Measurements from ENCODE around the gene ELF1.

ELF1 gene

DNA sequence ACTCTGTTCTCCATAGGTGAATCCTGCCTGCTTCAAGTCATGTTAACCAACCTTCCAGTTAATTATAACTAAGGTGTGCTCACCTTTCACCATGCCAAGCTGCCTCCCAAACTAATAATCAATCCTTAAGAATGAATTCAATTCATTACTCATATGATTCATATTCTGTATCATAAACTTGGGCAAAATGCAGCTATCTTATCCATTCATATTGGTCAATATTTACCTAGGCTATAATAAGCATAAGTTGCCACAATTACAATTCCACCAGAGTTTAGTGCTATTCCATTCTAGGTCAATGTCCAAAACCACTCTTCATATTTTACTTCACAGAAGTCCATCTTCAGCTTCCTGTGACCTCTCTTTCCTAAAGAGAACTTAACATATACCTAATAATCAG, 13.4 kb downstream of the ELF1 start:
- Histone ChIP-seq H3K27ac (no peak overlapping the region), H3K4me3 (ENCODE audit: low read depth, low read length) (no peak overlapping the region), H3K27me3 (ENCODE audit: control insufficient read depth, insufficient read depth, low read length) (no peaks in the 10 kb centered on the region), H3K79me2 (peaks cover 21% of the 10 kb centered on the region), H2AFZ (no peak overlapping the region), H3K9me3 (ENCODE audit: control insufficient read depth, low read length) (no peaks in the 10 kb centered on the region), H3K4me2 (ENCODE audit: low read length) (no peak overlapping the region), H3K36me3 (ENCODE audit: control insufficient read depth, insufficient read depth, low read length) (no peaks in the 10 kb centered on the region), H3K9ac (no peak overlapping the region), H3K4me1 (peaks cover 4% of the 10 kb centered on the region)
- TF ChIP-seq, protein P1, sequence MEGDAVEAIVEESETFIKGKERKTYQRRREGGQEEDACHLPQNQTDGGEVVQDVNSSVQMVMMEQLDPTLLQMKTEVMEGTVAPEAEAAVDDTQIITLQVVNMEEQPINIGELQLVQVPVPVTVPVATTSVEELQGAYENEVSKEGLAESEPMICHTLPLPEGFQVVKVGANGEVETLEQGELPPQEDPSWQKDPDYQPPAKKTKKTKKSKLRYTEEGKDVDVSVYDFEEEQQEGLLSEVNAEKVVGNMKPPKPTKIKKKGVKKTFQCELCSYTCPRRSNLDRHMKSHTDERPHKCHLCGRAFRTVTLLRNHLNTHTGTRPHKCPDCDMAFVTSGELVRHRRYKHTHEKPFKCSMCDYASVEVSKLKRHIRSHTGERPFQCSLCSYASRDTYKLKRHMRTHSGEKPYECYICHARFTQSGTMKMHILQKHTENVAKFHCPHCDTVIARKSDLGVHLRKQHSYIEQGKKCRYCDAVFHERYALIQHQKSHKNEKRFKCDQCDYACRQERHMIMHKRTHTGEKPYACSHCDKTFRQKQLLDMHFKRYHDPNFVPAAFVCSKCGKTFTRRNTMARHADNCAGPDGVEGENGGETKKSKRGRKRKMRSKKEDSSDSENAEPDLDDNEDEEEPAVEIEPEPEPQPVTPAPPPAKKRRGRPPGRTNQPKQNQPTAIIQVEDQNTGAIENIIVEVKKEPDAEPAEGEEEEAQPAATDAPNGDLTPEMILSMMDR (IDR thresholded peaks at IDR 0.05) = no peak

DNA sequence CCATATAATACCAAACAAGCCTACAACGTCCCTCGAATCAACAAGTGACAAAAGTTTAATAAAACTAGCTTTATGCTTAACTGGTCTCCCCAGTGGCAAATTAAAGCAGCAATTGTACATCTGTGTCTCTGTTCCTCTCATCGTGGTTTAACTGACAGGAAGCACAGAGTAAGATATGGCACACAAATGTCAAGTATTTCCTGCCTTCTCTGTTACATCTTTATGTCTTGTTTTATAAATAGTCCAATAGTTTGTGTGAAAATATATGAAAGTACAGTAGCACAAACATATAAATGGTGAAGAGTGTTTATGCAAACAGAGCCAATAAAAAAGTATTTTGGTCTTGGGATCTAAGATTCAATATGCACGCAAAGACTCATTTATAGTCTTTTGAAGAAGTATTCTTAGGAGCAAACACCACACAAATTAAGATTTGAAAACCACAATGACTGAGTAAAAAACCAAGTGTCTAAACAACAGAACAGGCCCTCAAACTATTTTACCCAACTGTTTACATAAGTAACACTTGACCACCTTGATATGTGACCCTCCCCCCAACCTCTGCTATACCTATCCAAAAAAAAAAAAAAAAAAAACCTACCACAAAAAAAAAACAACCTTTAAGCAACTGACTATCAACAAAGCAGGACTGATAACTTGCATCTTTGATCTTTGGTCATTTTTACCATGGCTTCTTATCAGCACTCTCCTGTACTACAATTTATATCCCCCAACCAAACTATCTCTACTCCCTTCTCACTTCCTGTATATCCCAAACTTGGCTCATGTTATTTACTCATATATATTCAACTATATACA, 14.0 kb downstream of the ELF1 start:
- peak overlapping the region; percentile 24 for H3K4me2 ChIP-seq (ENCODE audit: low read length)
- no peak overlapping the region for H2AFZ ChIP-seq
- no peaks in the 10 kb centered on the region for H3K36me3 ChIP-seq (ENCODE audit: control insufficient read depth, insufficient read depth, low read length)
- TF ChIP-seq, protein P1 (IDR thresholded peaks at IDR 0.05) = no peak
- H3K9ac ChIP-seq = no peak overlapping the region
- no peaks in the 10 kb centered on the region for H3K27me3 ChIP-seq (ENCODE audit: control insufficient read depth, insufficient read depth, low read length)
- H3K4me1 ChIP-seq = peaks cover 4% of the 10 kb centered on the region
- no peaks in the 10 kb centered on the region for H3K9me3 ChIP-seq (ENCODE audit: control insufficient read depth, low read length)
- H3K27ac ChIP-seq = no peak overlapping the region
- no peak overlapping the region for H3K4me3 ChIP-seq (ENCODE audit: low read depth, low read length)
- H3K79me2 ChIP-seq = peaks cover 21% of the 10 kb centered on the region

DNA sequence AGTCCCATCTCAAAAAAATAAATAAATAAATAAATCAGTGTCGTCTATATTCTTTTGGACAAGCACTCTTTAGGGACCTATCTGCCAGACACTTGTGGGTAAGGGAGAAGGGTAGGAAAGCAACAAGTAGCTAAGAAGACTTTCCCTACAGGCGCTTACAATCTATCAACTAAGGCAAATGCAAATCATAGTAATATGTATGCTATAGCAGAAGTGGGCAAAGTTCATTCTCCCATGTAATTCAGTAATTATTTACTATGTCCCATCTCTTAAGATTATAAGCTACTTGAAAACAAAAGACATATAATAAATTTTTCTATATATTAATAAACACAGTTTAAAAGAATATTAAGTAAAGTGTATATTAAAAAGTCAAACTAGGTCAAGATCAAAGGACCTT, 16.5 kb downstream of the ELF1 start:
- Histone ChIP-seq H3K4me2 (ENCODE audit: low read length) (no peak overlapping the region), H3K36me3 (ENCODE audit: control insufficient read depth, insufficient read depth, low read length) (no peaks in the 10 kb centered on the region), H3K9ac (no peak overlapping the region), H3K4me1 (peaks cover 4% of the 10 kb centered on the region), H3K9me3 (ENCODE audit: control insufficient read depth, low read length) (no peaks in the 10 kb centered on the region), H2AFZ (no peak overlapping the region), H3K79me2 (peaks cover 18% of the 10 kb centered on the region), H3K4me3 (ENCODE audit: low read depth, low read length) (no peak overlapping the region), H3K27ac (no peak overlapping the region), H3K27me3 (ENCODE audit: control insufficient read depth, insufficient read depth, low read length) (no peaks in the 10 kb centered on the region)
- TF ChIP-seq, protein P1 (IDR thresholded peaks at IDR 0.05) = no peak

DNA sequence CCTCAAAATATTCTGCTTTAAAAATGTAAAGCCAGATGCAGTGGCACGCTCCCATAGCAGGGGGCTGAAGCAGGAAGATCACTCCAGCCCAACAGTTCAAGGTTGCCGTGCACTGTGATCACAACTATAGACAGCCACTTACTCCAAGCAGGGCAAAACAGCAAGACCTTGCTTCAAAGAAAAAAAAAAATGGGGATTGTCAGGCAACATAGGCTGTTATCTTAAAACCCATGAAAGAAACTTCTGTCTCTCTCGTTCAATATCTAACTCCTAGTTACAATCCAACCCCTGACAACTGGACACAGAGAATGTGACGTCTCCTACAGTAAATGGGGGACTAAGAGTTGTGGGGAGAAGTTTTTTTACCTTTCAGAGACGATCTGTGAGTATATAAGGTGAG, 17.4 kb downstream of the ELF1 start:
- Histone ChIP-seq H3K9me3 (ENCODE audit: control insufficient read depth, low read length) (no peaks in the 10 kb centered on the region), H3K27ac (no peak overlapping the region), H3K4me1 (peaks cover 4% of the 10 kb centered on the region), H3K4me3 (ENCODE audit: low read depth, low read length) (no peak overlapping the region), H3K9ac (no peak overlapping the region), H3K4me2 (ENCODE audit: low read length) (no peak overlapping the region), H3K27me3 (ENCODE audit: control insufficient read depth, insufficient read depth, low read length) (no peaks in the 10 kb centered on the region), H3K79me2 (peaks cover 18% of the 10 kb centered on the region), H2AFZ (no peak overlapping the region), H3K36me3 (ENCODE audit: control insufficient read depth, insufficient read depth, low read length) (no peaks in the 10 kb centered on the region)
- TF ChIP-seq, protein P1 (IDR thresholded peaks at IDR 0.05) = no peak

DNA sequence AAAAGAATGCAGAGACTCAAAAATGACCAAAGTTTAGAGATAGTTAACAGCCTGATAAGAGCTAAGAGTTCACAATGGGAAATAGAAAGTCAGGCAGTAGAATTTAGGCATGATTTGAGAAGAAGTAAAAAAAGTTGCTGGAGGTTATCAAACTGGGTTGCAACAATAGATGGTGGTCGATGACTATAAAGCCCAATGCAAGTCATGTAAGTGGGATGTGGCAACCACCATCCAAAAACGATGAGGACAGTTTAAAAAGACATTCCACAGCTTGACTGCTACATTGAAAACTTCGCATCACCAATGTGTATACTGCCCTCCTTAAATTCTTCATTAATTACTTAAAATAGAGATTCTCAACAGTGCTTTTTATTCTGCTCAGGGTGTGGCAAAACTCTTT, 19.7 kb downstream of the ELF1 start:
- no peak overlapping the region for H3K4me3 ChIP-seq (ENCODE audit: low read depth, low read length)
- no peak overlapping the region for H3K9ac ChIP-seq
- H3K27me3 ChIP-seq (ENCODE audit: control insufficient read depth, insufficient read depth, low read length) = no peaks in the 10 kb centered on the region
- no peak overlapping the region for H2AFZ ChIP-seq
- TF ChIP-seq, protein P1 (IDR thresholded peaks at IDR 0.05) = no peak
- H3K4me2 ChIP-seq (ENCODE audit: low read length) = no peak overlapping the region
- peaks cover 15% of the 10 kb centered on the region for H3K79me2 ChIP-seq
- no peaks in the 10 kb centered on the region for H3K9me3 ChIP-seq (ENCODE audit: control insufficient read depth, low read length)
- H3K27ac ChIP-seq = no peak overlapping the region
- no peaks in the 10 kb centered on the region for H3K36me3 ChIP-seq (ENCODE audit: control insufficient read depth, insufficient read depth, low read length)
- H3K4me1 ChIP-seq = peaks cover 4% of the 10 kb centered on the region

All from parathyroid adenoma (tissue), 2 donors.